Parathyroid adenoma (tissue), 2 donors: ENCODE measurements around the gene PTGER2.

Source experiments
- H2AFZ ChIP-seq: fragments of 300-600 bp; sonication (generic); one replicate; pipeline ENCODE4 v1.7.0; 2017; ENCODE audit warnings: antibody characterized with exemption, mild to moderate bottlenecking
- H3K27ac ChIP-seq: fragments of 300-600 bp; sonication (generic); one replicate; pipeline ENCODE4 v1.7.0; 2017
- H3K27me3 ChIP-seq: fragments of 300-600 bp; sonication (generic); one replicate; pipeline ENCODE4 v1.7.0; 2017; ENCODE audit warnings: low read length; ENCODE audit not compliant: control insufficient read depth, insufficient read depth
- H3K36me3 ChIP-seq: fragments of 300-600 bp; sonication (generic); one replicate; pipeline ENCODE4 v1.7.0; 2017; ENCODE audit warnings: low read length; ENCODE audit not compliant: control insufficient read depth, insufficient read depth
- H3K4me1 ChIP-seq: fragments of 300-600 bp; sonication (generic); one replicate; pipeline ENCODE4 v1.7.0; 2017; ENCODE audit warnings: control low read depth
- H3K4me2 ChIP-seq: fragments of 300-600 bp; sonication (generic); one replicate; pipeline ENCODE4 v1.7.0; 2017; ENCODE audit warnings: low read length
- H3K4me3 ChIP-seq: fragments of 300-600 bp; sonication (generic); one replicate; pipeline ENCODE4 v1.7.0; 2017; ENCODE audit warnings: low read depth, low read length
- H3K79me2 ChIP-seq: fragments of 300-600 bp; sonication (generic); one replicate; pipeline ENCODE4 v1.7.0; 2017; ENCODE audit warnings: control low read depth
- H3K9ac ChIP-seq: fragments of 300-600 bp; sonication (generic); one replicate; pipeline ENCODE4 v1.7.0; 2017; ENCODE audit warnings: mild to moderate bottlenecking
- H3K9me3 ChIP-seq: fragments of 300-600 bp; sonication (generic); one replicate; pipeline ENCODE4 v1.7.0; 2017; ENCODE audit warnings: low read length; ENCODE audit not compliant: control insufficient read depth
- TF ChIP-seq, protein P1 (sequence below): fragments of 300-600 bp; sonication (generic); IDR thresholded peaks from one replicate; pipeline ENCODE4 v1.7.0; 2017; ENCODE audit warnings: antibody characterized with exemption, mild to moderate bottlenecking
- donor health status: primary hyperparathyroidism.

The PTGER2 gene

DNA sequence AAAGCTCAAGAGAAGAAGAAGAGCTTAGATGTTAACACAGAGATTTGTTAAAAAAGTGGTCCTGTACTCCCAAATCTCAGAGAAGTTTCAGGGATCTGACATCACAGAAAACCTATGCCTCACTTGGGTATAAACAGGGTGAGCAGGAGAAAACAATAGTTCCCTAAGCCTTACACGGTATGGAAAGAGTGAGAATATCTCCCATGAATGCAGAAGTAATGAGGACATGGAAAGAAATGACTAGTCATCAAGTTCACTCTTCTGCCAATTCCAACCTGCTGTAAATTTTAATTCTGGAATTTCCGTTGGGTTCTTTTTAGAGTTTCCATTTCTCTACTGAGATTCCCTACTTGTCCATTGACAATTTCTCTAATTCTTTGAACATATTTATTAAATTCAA, 6.2 kb upstream of the PTGER2 start:
- Histone ChIP-seq H3K4me3 (no peak overlapping the region), H3K36me3 (no peaks in the 10 kb centered on the region), H3K27me3 (no peaks in the 10 kb centered on the region)

DNA sequence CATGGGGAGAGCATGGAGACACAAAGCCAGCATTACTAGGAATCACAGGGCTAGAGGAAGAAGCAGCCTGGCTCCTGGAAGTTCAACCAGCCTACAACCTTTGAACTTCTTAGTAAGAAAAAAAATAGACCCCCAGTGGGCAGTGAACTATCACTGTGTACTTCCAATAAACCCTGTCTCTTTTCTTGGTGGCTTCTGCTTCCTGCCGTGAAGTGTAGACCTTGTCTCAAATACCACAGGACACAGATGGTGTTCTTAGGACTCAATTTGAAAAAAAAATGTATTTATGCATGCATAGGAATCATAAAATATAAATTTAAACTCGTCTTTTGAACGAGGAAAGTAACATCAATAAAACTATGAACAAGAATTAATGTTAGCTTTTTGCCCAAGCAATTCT, 3.6 kb upstream of the PTGER2 start:
- no peaks in the 10 kb centered on the region for H3K4me1 ChIP-seq
- H3K79me2 ChIP-seq, result no peaks in the 10 kb centered on the region
- no peaks in the 10 kb centered on the region for H3K27me3 ChIP-seq
- H3K9ac ChIP-seq, result no peak overlapping the region
- TF ChIP-seq, protein P1, sequence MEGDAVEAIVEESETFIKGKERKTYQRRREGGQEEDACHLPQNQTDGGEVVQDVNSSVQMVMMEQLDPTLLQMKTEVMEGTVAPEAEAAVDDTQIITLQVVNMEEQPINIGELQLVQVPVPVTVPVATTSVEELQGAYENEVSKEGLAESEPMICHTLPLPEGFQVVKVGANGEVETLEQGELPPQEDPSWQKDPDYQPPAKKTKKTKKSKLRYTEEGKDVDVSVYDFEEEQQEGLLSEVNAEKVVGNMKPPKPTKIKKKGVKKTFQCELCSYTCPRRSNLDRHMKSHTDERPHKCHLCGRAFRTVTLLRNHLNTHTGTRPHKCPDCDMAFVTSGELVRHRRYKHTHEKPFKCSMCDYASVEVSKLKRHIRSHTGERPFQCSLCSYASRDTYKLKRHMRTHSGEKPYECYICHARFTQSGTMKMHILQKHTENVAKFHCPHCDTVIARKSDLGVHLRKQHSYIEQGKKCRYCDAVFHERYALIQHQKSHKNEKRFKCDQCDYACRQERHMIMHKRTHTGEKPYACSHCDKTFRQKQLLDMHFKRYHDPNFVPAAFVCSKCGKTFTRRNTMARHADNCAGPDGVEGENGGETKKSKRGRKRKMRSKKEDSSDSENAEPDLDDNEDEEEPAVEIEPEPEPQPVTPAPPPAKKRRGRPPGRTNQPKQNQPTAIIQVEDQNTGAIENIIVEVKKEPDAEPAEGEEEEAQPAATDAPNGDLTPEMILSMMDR, result no peak
- no peaks in the 10 kb centered on the region for H3K9me3 ChIP-seq
- H2AFZ ChIP-seq, result no peak overlapping the region
- no peak overlapping the region for H3K27ac ChIP-seq
- no peak overlapping the region for H3K4me3 ChIP-seq
- H3K4me2 ChIP-seq, result no peak overlapping the region
- no peaks in the 10 kb centered on the region for H3K36me3 ChIP-seq

More for the DNA sequence above, 6.2 kb upstream of the PTGER2 start:
- H3K4me2 ChIP-seq, result no peak overlapping the region
- no peak overlapping the region for H2AFZ ChIP-seq
- H3K4me1 ChIP-seq, result no peaks in the 10 kb centered on the region
- no peaks in the 10 kb centered on the region for H3K9me3 ChIP-seq
- no peak overlapping the region for H3K9ac ChIP-seq
- no peak overlapping the region for H3K27ac ChIP-seq
- TF ChIP-seq, protein P1, result no peak
- H3K79me2 ChIP-seq, result no peaks in the 10 kb centered on the region

GRCh38 chr14:52312931-52313355, 1.2 kb upstream of the PTGER2 start:
- TF ChIP-seq, protein P1, result no peak
- Histone ChIP-seq H3K4me3 (no peak overlapping the region), H3K9ac (no peak overlapping the region), H2AFZ (no peak overlapping the region), H3K36me3 (no peaks in the 10 kb centered on the region), H3K4me1 (no peaks in the 10 kb centered on the region), H3K4me2 (no peak overlapping the region), H3K9me3 (no peaks in the 10 kb centered on the region), H3K79me2 (no peaks in the 10 kb centered on the region), H3K27me3 (no peaks in the 10 kb centered on the region), H3K27ac (no peak overlapping the region)

GRCh38 chr14:52313462-52313861, 650 bp upstream of the PTGER2 start:
- H3K79me2 ChIP-seq, result no peaks in the 10 kb centered on the region
- no peaks in the 10 kb centered on the region for H3K36me3 ChIP-seq
- no peaks in the 10 kb centered on the region for H3K4me1 ChIP-seq
- no peaks in the 10 kb centered on the region for H3K27me3 ChIP-seq
- peak overlapping the region; percentile 72 for H2AFZ ChIP-seq
- peak overlapping the region; percentile 45 for H3K4me3 ChIP-seq
- TF ChIP-seq, protein P1, result no peak
- H3K27ac ChIP-seq, result no peak overlapping the region
- no peaks in the 10 kb centered on the region for H3K9me3 ChIP-seq
- no peak overlapping the region for H3K9ac ChIP-seq
- peak overlapping the region; percentile 64 for H3K4me2 ChIP-seq

DNA sequence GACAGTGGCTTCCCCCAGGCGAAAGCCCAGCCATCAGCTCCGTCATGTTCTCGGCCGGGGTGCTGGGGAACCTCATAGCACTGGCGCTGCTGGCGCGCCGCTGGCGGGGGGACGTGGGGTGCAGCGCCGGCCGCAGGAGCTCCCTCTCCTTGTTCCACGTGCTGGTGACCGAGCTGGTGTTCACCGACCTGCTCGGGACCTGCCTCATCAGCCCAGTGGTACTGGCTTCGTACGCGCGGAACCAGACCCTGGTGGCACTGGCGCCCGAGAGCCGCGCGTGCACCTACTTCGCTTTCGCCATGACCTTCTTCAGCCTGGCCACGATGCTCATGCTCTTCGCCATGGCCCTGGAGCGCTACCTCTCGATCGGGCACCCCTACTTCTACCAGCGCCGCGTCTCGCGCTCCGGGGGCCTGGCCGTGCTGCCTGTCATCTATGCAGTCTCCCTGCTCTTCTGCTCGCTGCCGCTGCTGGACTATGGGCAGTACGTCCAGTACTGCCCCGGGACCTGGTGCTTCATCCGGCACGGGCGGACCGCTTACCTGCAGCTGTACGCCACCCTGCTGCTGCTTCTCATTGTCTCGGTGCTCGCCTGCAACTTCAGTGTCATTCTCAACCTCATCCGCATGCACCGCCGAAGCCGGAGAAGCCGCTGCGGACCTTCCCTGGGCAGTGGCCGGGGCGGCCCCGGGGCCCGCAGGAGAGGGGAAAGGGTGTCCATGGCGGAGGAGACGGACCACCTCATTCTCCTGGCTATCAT, 663 bp downstream of the PTGER2 start:
- no peaks in the 10 kb centered on the region for H3K4me1 ChIP-seq
- H3K4me3 ChIP-seq, result peak overlapping the region; percentile 45
- TF ChIP-seq, protein P1, result no peak
- no peaks in the 10 kb centered on the region for H3K9me3 ChIP-seq
- no peaks in the 10 kb centered on the region for H3K27me3 ChIP-seq
- H3K9ac ChIP-seq, result no peak overlapping the region
- H3K36me3 ChIP-seq, result no peaks in the 10 kb centered on the region
- H3K27ac ChIP-seq, result no peak overlapping the region
- H3K79me2 ChIP-seq, result no peaks in the 10 kb centered on the region
- H2AFZ ChIP-seq, result peak overlapping the region; percentile 72
- peak overlapping the region; percentile 64 for H3K4me2 ChIP-seq
